Measurements from ENCODE around the gene HSPA1B.

DNA sequence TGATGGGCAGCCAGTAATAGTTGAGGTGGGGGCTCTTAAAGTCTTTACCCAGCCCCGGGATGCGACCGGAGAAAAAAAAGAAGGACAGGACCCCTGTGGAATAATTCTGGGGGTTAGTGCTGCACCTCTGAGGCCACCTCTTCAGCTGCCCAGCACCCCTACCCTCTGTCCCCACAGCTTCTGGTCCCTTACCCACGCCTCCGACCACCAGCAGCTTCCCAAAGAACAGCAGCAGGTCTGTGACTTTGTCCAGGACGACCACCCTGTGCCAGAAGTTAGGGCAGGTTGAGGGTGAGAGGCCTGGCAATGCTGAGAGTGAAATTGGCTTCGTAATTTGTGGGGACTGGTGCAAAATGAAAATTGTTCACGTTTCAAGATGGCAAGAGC is 37.3 kb downstream of the HSPA1B start:
- no peak for TF ChIP-seq EZH2phosphoT487 (IDR thresholded peaks at IDR 0.05; ENCODE audit: borderline replicate concordance)
- TF ChIP-seq, protein P1, sequence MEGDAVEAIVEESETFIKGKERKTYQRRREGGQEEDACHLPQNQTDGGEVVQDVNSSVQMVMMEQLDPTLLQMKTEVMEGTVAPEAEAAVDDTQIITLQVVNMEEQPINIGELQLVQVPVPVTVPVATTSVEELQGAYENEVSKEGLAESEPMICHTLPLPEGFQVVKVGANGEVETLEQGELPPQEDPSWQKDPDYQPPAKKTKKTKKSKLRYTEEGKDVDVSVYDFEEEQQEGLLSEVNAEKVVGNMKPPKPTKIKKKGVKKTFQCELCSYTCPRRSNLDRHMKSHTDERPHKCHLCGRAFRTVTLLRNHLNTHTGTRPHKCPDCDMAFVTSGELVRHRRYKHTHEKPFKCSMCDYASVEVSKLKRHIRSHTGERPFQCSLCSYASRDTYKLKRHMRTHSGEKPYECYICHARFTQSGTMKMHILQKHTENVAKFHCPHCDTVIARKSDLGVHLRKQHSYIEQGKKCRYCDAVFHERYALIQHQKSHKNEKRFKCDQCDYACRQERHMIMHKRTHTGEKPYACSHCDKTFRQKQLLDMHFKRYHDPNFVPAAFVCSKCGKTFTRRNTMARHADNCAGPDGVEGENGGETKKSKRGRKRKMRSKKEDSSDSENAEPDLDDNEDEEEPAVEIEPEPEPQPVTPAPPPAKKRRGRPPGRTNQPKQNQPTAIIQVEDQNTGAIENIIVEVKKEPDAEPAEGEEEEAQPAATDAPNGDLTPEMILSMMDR (conservative IDR thresholded peaks at IDR 0.05; ENCODE audit: low read length), result no peak
